Activated CD8-positive, alpha-beta memory T cell treated with anti-CD3 and anti-CD28 coated beads, Interleukin-2, amount 50 U/mL, for 24 hours (primary cell): ENCODE results near the gene PKMYT1.
A peak's percentile ranks its signal among the peaks of the same experiment; 100 is the strongest.

Experiments used
- DNase-seq: peaks from one replicate; pipeline ENCODE4 v3.0.0-alpha.2; 2020; ENCODE audit errors: extremely low read depth

PKMYT1 gene

DNA sequence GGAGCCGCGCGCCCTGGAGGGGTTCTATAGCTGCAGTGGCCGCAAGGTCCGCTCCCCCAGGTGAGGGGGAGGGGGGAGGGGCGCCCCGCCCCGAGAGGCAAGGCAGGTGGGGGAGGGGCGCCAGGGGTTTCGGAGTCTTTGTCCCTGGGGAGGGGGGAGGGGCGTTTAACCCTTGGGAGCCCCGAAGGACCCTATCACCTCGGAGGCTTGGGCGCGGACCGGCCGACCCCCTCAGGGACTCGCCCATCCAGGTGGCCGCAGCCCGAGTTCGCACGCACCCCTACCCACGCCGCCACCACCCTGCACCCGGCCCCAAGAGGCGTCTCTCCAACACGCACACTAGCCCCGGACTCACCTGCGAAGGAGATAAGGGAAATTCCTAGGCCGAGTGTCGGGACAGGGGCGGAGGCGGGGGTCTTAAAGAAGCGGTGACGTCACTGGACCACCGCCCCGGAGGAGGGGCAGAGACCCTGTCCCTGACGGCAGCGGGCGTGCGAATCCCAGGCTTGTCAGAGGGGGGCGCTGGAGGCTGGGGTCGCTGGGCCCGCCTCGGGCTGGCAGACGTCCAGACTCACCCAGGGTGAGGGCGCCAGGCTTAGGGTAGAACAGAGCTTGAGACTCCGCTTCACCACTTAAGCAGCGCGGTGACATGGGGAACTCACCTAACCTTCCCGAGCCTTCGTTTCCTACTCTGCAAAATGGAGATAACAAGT lies 37.7 kb upstream of the PKMYT1 start, which contains the start of gene CLDN6:
Gene CLDN6 (minus strand): TSS at position 390 of the 713 bp plus-strand sequence. CDS start 2,162 bp downstream, outside the sequence.
- DNase-seq, result no peak

DNA sequence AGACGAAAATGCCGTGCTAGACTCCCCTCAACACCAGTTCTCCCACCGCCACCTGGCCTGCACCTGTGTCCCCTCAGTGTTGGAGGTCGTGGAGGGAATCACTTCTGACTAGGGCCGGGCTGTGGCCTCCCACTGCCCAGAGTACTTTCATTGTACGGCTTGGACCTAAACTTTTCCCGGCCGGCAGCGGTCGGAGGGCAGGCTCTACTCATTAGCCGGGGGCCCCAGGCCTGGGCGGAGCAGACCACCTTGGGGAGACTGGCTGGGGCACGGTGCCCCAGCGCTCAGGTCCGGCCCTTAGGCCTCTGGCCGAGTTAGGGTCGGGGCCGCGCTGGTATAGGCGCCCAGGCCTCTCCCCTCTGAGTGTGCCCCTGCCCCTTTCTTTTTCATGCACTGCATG lies 37.1 kb upstream of the PKMYT1 start:
- no peak for DNase-seq

GRCh38 chr16:3015865-3016521 lies 35.7 kb upstream of the PKMYT1 start:
- DNase-seq, result no peak

DNA sequence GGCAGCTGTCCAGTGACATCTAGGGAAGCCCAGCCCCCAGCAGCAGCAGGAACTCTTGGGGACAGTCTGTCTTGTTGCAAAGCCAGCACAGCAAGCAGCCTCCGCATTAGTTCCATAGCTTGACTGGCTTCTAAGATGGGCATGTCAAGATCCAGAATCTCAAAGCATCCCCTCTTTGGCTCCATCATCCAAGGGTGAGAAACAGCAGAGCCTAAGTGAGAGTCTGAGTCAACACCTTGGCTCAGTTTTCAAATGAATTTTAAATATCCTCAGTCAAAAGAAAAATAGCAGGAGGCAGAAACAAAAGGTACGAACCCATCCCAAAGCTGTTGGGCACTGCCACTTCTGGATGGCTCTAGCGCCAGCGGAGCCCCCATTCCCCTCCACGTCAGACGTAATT lies 34.7 kb upstream of the PKMYT1 start:
- DNase-seq, result no peak

DNA sequence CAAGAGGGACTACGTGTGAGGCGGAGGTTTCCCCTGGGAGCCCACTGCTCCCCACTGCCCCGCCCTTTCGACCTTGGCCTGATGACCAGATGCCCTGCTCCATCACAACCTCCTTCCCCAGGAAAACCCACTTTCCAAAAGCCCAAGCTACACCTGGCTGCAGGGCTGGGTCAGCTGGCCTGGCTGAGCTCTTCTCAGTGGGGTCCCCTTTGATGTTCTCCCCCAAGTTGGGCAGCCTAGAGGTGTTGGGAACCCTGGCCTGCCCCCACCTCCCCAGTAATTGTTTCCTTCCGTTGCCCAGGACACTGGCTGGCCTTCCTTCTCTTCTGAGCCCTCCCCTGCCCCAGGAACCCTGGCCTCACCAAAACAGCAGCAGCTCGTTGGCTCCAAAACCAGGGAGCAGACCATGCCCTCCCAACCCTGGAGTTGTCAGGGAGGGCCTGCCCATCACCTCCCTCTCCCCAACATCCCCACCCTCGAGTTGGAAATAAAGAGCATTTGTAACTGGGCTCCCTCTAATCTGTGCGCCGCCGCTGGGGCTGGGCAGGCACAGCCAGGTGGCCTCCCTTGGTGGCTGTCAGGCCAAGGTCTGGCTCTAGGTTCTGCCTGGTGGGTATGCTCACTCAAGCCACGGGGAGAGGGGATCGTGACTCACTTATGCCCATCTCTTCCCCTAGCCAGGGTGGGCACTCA lies 33.9 kb upstream of the PKMYT1 start:
- DNase-seq, result no peak

GRCh38 chr16:3013491-3013951 lies 33.3 kb upstream of the PKMYT1 start:
- DNase-seq, result no peak

- no peak for DNase-seq
Observed at GRCh38 chr16:3012828-3013420, 32.7 kb upstream of the PKMYT1 start, which contains the start of gene CLDN9. TSS of gene CLDN9 (plus strand) at chr16:3012923. CDS start at chr16:3013363, 440 bp downstream.

DNA sequence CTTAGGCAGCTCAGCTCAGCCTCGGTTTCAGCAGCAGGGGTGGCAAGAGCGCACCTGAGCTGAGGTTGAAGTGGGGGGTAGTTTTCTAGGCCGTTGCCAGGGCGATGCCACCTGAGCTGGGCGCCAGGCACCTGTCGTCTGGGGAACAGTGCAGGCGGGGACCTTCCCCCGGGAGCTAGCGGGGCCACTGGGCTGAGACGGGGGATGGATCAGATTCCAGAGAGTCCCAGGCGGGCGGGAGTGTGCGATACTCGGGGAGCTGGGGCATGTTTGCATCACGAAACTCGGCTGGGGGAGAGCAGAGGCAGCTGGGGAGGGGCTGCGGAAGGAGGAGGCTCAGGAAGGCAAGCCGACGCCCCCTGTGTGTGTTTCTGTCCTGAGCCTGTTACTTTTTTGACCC lies 32.0 kb upstream of the PKMYT1 start:
- DNase-seq, result no peak

DNA sequence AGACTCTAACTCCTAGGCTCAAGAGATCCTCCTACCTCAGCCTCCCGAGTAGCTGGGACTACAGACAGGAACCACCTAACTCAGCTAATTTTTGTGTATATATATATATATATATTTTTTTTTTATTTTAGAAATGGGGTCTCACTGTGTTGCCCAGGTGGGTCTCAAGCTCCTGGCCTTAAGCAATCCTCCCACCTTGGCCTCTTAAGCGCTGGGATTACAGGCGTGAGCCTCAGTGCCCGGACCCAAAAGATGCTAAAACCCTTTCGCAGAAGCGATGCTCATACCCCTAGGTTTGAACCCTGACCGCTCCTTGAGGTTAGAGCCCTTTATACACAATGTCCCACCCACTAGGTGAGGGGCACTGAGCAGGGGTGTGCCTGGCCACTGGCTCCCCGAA lies 30.3 kb upstream of the PKMYT1 start:
- no peak for DNase-seq

- no peak for DNase-seq
Observed at GRCh38 chr16:3009568-3010390, 29.5 kb upstream of the PKMYT1 start.

- no peak for DNase-seq
Observed at GRCh38 chr16:3008690-3009037, 28.4 kb upstream of the PKMYT1 start.

- DNase-seq, result no peak
Observed at GRCh38 chr16:3007957-3008689, 27.9 kb upstream of the PKMYT1 start.

GRCh38 chr16:3007059-3007956 lies 27.1 kb upstream of the PKMYT1 start:
- no peak for DNase-seq

- DNase-seq, result no peak
Observed at GRCh38 chr16:3004781-3005284, 24.6 kb upstream of the PKMYT1 start.

- DNase-seq, result no peak
Observed at GRCh38 chr16:3004319-3004718, 24.1 kb upstream of the PKMYT1 start.

GRCh38 chr16:3003582-3004270 lies 23.5 kb upstream of the PKMYT1 start:
- peak; percentile 93 for DNase-seq

DNA sequence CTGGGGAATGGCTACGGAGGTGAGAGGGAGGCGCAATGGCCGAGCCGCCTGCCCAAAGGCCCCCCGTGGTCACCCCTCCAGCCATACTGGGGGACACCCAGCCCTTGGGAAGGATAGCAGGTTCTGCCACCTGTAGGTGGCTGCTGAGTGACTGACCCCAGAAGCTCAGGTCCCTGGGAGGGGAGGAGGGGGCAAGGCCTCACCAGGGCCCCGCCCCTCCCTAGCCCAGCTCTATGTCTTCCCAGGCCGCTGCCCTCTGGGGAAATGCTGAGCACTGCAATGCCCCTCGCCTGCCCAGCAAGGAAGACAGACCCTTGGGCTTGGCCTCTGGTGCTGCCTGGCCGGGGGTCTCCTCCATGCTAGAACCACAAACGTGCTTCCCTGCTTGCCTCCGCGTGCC lies 21.1 kb upstream of the PKMYT1 start:
- DNase-seq, result no peak

DNA sequence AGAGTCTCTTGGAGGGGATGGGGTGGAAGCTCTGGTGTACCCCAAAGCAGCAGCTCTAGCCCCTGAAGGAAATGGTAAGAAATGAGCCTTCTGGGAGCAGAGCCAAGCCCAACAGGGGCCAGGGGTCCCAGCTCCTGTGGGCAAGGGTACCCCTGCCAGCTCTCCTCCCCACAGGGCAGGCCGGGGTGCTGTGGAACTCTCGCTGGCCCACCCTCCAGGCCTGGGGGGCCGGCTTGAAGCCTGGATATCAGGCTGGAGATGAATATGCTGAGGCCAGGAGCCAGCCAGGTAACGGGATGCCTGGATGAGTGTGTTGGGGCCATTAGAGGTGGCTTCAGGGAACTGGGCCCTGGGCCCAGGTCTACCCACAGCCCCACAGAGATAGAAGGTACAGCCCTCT lies 20.3 kb upstream of the PKMYT1 start:
- DNase-seq, result no peak

DNA sequence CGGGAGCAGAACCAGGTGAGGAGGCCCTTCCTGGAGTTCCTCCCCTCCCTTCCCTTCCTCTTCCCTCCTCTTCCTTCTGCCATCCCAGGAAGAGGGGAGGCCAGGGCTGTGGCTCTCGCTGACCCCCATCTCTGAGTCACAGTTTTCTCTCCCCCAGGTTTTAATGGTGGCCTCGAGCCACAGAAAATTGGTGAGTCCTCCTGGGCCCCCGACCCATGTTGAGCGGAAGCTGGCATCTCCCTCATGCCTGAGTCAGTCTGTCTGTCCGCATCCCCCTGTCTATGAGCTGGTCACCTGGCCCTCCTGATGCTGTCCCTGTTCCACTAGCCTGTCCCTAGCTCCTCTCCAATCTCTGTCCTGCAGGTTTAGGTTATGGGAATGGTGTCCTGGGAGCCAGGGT lies 19.7 kb upstream of the PKMYT1 start:
- DNase-seq, result no peak
